K562 (cell line): ENCODE data around the gene RFNG. TPM values are rescaled to one million over a fixed set of nuclear protein-coding genes. Genes with fewer than 3 reads are reported as not detected.
A peak's percentile ranks its signal among the peaks of the same experiment; 100 is the strongest.

Source experiments
- CHD2 ChIP-seq: IDR thresholded peaks from 2 replicates; pipeline ENCODE4 v1.6.1; 2011; ENCODE audit warnings: low read depth, low read length
- ESRRA ChIP-seq: fragments of 450-650 bp; IDR thresholded peaks from 2 replicates; pipeline ENCODE4 v1.6.1; 2014; ENCODE audit warnings: low read depth, mild to moderate bottlenecking, moderate library complexity, borderline replicate concordance
- SMARCB1 ChIP-seq: IDR thresholded peaks from 2 replicates; pipeline ENCODE4 v1.6.1; 2011; ENCODE audit warnings: improper control_type of control experiment, low read depth; ENCODE audit not compliant: insufficient read length
- TCF7 ChIP-seq: sonication (generic); IDR thresholded peaks from 2 replicates; pipeline ENCODE4 v1.6.1; 2016; ENCODE audit warnings: antibody characterized with exemption, borderline replicate concordance
- TRIM28 ChIP-seq: fragments of 450-650 bp; IDR thresholded peaks from 2 replicates; pipeline ENCODE4 v1.6.1; 2017
- U2AF1 ChIP-seq: fragments of 200-400 bp; formaldehyde crosslinking; optimal IDR thresholded peaks from 2 replicates; pipeline ENCODE3; 2017; ENCODE audit warnings: mild to moderate bottlenecking, low read depth, low read length, moderate library complexity
- XRCC4 ChIP-seq: IDR thresholded peaks from one replicate; pipeline ENCODE4 v1.6.1; 2011; ENCODE audit not compliant: insufficient read depth, insufficient read length; ENCODE audit errors: extremely low read depth
- ZNF586 ChIP-seq: fragments of 450-650 bp; formaldehyde crosslinking; conservative IDR thresholded peaks from 2 replicates; pipeline ENCODE4 v1.4.0; 2020; ENCODE audit warnings: mild to moderate bottlenecking, moderate library complexity
- polyA plus RNA-seq, 8 experiments: library from polyadenylated mRNA; depleted of rRNA in 4 of 8; stranded (reverse) in 5 of 8; unstranded in 3 of 8; fragments of >200 nt; fragmentation: Nextera tagmentation in 2 of 8; fragmentation: Illumina TruSeq in 1 of 8; extraction: Ambion mirVana in 2 of 8; extraction: Trizol in 1 of 8; gene quantifications; 2 replicates each; pipeline versions ENCODE4 v1.2.1 to v1.2.3, GENCODE V29; 2011 to 2014; ENCODE audit warnings: inconsistent platforms in 1 of 8, missing spikeins in 1 of 8
- total RNA-seq, 7 experiments: library from RNA; depleted of rRNA in 6 of 7; stranded (reverse); fragments of >200 nt in 6 of 7; fragmentation: Illumina TruSeq in 2 of 7; extraction: Trizol in 2 of 7; gene quantifications; 2 replicates each; pipeline versions ENCODE4 v1.2.1 to v1.2.3, GENCODE V29; 2011 to 2021; ENCODE audit warnings: low replicate concordance in 1 of 7
- TF ChIP-seq, protein P1 (sequence below), 2 experiments: IDR thresholded peaks in 1 of 2; conservative IDR thresholded peaks in 1 of 2; 2 replicates each; pipeline ENCODE4 v1.6.1; 2016; ENCODE audit warnings: low read depth in 2 of 2, mild to moderate bottlenecking in 1 of 2, missing compliant biosample characterization in 1 of 2, missing genetic modification characterization in 1 of 2, moderate library complexity in 1 of 2
- TF ChIP-seq, protein P2 (sequence below): fragments of 250-450 bp; sonication (Bioruptor Pico); IDR thresholded peaks from 2 replicates; pipeline ENCODE4 v1.5.0; 2020; ENCODE audit warnings: mild to moderate bottlenecking
- TF ChIP-seq, protein P3 (sequence below), 2 experiments: fragments of 450-650 bp; formaldehyde crosslinking in 1 of 2; IDR thresholded peaks; 2 replicates each; pipeline versions ENCODE4 v1.4.0 to v1.6.1; 2014 to 2020; ENCODE audit warnings: mild to moderate bottlenecking in 2 of 2, borderline replicate concordance in 1 of 2, low read depth in 1 of 2
- TF ChIP-seq, protein P4 (sequence below), 2 experiments: fragments of 450-650 bp; conservative IDR thresholded peaks; 2 replicates each; pipeline ENCODE4 v1.6.1; 2017; ENCODE audit warnings: mild to moderate bottlenecking in 2 of 2, moderate library complexity in 2 of 2

Gene RFNG
- total and polyA plus RNA-seq, 9 of the 15 experiments (the other 6 are each of a cell fraction or from before 2014, with no cell fraction given): 0.32 to 32.8 (median 9.5) TPM

DNA sequence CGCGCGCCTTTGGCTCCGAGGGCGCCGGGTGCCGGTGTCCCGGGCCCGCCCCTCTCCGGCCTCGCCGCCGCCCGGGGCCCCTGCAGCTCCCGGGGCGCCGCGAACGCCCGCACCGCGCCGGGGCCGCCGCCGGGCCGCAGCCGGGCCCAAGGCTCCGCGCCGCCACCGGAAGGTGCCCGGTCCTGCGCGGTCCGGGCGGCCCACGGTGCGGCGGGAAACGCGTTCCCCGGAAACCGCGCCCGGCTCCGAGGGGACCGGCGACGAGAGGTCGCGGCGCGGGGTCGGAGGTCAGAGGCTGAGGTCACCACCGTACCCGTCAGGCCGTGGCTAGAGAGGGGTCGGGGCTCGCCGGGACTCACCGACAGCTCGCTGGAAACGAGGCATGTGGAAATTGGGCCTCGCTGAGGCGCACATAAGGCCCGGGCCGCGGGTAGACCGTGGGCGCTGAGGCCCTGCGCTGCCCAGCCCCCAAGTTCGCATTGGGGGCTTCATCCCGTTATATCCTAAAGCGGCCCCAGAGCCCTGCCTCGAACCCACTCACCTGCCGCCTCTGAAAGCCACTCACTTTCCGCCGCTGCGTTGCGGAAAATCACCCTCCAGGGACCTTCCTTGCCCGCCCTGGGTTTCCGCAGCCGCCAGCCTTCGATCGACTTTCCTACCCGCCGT is 14.2 kb upstream of the RFNG start, which contains the start of gene DUS1L (continued):
- TF ChIP-seq, protein P1, sequence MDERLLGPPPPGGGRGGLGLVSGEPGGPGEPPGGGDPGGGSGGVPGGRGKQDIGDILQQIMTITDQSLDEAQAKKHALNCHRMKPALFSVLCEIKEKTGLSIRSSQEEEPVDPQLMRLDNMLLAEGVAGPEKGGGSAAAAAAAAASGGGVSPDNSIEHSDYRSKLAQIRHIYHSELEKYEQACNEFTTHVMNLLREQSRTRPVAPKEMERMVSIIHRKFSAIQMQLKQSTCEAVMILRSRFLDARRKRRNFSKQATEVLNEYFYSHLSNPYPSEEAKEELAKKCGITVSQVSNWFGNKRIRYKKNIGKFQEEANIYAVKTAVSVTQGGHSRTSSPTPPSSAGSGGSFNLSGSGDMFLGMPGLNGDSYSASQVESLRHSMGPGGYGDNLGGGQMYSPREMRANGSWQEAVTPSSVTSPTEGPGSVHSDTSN (CRISPR knock-in tag; IDR thresholded peaks at IDR 0.05; ENCODE audit: low read depth): no peak
- TF ChIP-seq, protein P1 (tag; conservative IDR thresholded peaks at IDR 0.05; ENCODE audit: low read depth): no peak
- TF ChIP-seq CHD2 (peak; percentile 5; the same call in 1 of the 2 replicates), TRIM28 (no peak; the same call in 1 of the 2 replicates), SMARCB1 (no peak), XRCC4 (no peak), U2AF1 (peak; percentile 57), TCF7 (peak; percentile 82; the same call in 1 of the 2 replicates), ZNF586 (CRISPR knock-in tag) (no peak), ESRRA (peak; percentile 94)
- TF ChIP-seq, protein P2, sequence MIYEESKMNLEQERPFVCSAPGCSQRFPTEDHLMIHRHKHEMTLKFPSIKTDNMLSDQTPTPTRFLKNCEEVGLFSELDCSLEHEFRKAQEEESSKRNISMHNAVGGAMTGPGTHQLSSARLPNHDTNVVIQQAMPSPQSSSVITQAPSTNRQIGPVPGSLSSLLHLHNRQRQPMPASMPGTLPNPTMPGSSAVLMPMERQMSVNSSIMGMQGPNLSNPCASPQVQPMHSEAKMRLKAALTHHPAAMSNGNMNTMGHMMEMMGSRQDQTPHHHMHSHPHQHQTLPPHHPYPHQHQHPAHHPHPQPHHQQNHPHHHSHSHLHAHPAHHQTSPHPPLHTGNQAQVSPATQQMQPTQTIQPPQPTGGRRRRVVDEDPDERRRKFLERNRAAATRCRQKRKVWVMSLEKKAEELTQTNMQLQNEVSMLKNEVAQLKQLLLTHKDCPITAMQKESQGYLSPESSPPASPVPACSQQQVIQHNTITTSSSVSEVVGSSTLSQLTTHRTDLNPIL (CRISPR knock-in tag): no peak
- TF ChIP-seq, protein P3, sequence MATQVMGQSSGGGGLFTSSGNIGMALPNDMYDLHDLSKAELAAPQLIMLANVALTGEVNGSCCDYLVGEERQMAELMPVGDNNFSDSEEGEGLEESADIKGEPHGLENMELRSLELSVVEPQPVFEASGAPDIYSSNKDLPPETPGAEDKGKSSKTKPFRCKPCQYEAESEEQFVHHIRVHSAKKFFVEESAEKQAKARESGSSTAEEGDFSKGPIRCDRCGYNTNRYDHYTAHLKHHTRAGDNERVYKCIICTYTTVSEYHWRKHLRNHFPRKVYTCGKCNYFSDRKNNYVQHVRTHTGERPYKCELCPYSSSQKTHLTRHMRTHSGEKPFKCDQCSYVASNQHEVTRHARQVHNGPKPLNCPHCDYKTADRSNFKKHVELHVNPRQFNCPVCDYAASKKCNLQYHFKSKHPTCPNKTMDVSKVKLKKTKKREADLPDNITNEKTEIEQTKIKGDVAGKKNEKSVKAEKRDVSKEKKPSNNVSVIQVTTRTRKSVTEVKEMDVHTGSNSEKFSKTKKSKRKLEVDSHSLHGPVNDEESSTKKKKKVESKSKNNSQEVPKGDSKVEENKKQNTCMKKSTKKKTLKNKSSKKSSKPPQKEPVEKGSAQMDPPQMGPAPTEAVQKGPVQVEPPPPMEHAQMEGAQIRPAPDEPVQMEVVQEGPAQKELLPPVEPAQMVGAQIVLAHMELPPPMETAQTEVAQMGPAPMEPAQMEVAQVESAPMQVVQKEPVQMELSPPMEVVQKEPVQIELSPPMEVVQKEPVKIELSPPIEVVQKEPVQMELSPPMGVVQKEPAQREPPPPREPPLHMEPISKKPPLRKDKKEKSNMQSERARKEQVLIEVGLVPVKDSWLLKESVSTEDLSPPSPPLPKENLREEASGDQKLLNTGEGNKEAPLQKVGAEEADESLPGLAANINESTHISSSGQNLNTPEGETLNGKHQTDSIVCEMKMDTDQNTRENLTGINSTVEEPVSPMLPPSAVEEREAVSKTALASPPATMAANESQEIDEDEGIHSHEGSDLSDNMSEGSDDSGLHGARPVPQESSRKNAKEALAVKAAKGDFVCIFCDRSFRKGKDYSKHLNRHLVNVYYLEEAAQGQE (IDR thresholded peaks at IDR 0.05; ENCODE audit: borderline replicate concordance): no peak
- TF ChIP-seq, protein P3 (CRISPR knock-in tag; IDR thresholded peaks at IDR 0.05; ENCODE audit: low read depth): 0 out of 2 replicates have a peak, but pooled peaks have one; percentile 65
- TF ChIP-seq, protein P4, sequence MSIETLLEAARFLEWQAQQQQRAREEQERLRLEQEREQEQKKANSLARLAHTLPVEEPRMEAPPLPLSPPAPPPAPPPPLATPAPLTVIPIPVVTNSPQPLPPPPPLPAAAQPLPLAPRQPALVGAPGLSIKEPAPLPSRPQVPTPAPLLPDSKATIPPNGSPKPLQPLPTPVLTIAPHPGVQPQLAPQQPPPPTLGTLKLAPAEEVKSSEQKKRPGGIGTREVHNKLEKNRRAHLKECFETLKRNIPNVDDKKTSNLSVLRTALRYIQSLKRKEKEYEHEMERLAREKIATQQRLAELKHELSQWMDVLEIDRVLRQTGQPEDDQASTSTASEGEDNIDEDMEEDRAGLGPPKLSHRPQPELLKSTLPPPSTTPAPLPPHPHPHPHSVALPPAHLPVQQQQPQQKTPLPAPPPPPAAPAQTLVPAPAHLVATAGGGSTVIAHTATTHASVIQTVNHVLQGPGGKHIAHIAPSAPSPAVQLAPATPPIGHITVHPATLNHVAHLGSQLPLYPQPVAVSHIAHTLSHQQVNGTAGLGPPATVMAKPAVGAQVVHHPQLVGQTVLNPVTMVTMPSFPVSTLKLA (conservative IDR thresholded peaks at IDR 0.05): peak in 1 of 2 experiments; percentile 54; a peak in 2 of 4 replicates
